ENCODE data around the gene SCIN. TPM values are rescaled to one million over a fixed set of nuclear protein-coding genes. Genes with fewer than 3 reads are reported as not detected.

SCIN gene
- total RNA-seq, 4 donors from 2014 or later = 0.32 to 1.0 (median 0.66) TPM

- Histone ChIP-seq H3K27me3 (no peaks in the 10 kb centered on the region), H3K36me3 (no peaks in the 10 kb centered on the region), H3K27ac (replicated peaks in 1 of 4) (no peak overlapping the region), H3K4me1 (peaks cover 0 to 6% (median 0%) of the 10 kb centered on the region in 4 donors), H3K9me3 (no peaks in the 10 kb centered on the region), H3K4me3 (no peak overlapping the region)
- no peak for TF ChIP-seq EP300 (IDR thresholded peaks at IDR 0.05)
- TF ChIP-seq POLR2AphosphoS5 (IDR thresholded peaks at IDR 0.05) = no peak
- TF ChIP-seq CTCF (IDR thresholded peaks at IDR 0.05) = no peak
- no peak for TF ChIP-seq POLR2A (IDR thresholded peaks at IDR 0.05; ENCODE audit: low read depth)
- no peak for DNase-seq (ENCODE audit: extremely low spot score)
- intact Hi-C loops (cut with DNase I) = no loop called here
- WGBS = 77% methylated on average over 4 of the region's 4 CpGs
Measured at GRCh38 chr7:12648704-12649261, 78.3 kb downstream of the SCIN start.

GRCh38 chr7:12649348-12649747, 78.8 kb downstream of the SCIN start:
- intact Hi-C loops (cut with DNase I) = no loop called here
- H3K27me3 ChIP-seq = no peaks in the 10 kb centered on the region
- peaks cover 0 to 6% (median 0%) of the 10 kb centered on the region in 4 donors for H3K4me1 ChIP-seq
- TF ChIP-seq POLR2A (IDR thresholded peaks at IDR 0.05; ENCODE audit: low read depth) (no peak), EP300 (IDR thresholded peaks at IDR 0.05) (no peak), POLR2AphosphoS5 (IDR thresholded peaks at IDR 0.05) (no peak), CTCF (IDR thresholded peaks at IDR 0.05) (no peak)
- H3K9me3 ChIP-seq = no peaks in the 10 kb centered on the region
- no peak overlapping the region for H3K4me3 ChIP-seq
- H3K27ac ChIP-seq (replicated peaks in 1 of 4) = no peak overlapping the region
- H3K36me3 ChIP-seq = no peaks in the 10 kb centered on the region
- DNase-seq (ENCODE audit: extremely low spot score) = no peak

GRCh38 chr7:12650080-12650479, 79.6 kb downstream of the SCIN start:
- intact Hi-C loops (cut with DNase I) = no loop called here
- DNase-seq (ENCODE audit: extremely low spot score) = no peak
- TF ChIP-seq CTCF (IDR thresholded peaks at IDR 0.05) (no peak), POLR2A (IDR thresholded peaks at IDR 0.05; ENCODE audit: low read depth) (no peak), EP300 (IDR thresholded peaks at IDR 0.05) (no peak), POLR2AphosphoS5 (IDR thresholded peaks at IDR 0.05) (no peak)
- H3K27me3 ChIP-seq = no peaks in the 10 kb centered on the region
- no peaks in the 10 kb centered on the region for H3K36me3 ChIP-seq
- H3K4me3 ChIP-seq = no peak overlapping the region
- 88% methylated on average over 2 of the region's 2 CpGs for WGBS
- H3K27ac ChIP-seq (replicated peaks in 1 of 4) = no peak overlapping the region
- H3K4me1 ChIP-seq = peaks cover 0 to 6% (median 0%) of the 10 kb centered on the region in 4 donors
- no peaks in the 10 kb centered on the region for H3K9me3 ChIP-seq

- WGBS = 73% methylated on average over 3 of the region's 3 CpGs
- H3K9me3 ChIP-seq = no peaks in the 10 kb centered on the region
Measured at GRCh38 chr7:12653110-12653509, 82.6 kb downstream of the SCIN start.

More at GRCh38 chr7:12653110-12653509, 82.6 kb downstream of the SCIN start:
- no peak for DNase-seq (ENCODE audit: extremely low spot score)
- TF ChIP-seq POLR2A (IDR thresholded peaks at IDR 0.05; ENCODE audit: low read depth) = no peak
- TF ChIP-seq EP300 (IDR thresholded peaks at IDR 0.05) = no peak
- TF ChIP-seq CTCF (IDR thresholded peaks at IDR 0.05) = no peak
- TF ChIP-seq POLR2AphosphoS5 (IDR thresholded peaks at IDR 0.05) = no peak
- Histone ChIP-seq H3K4me3 (no peak overlapping the region), H3K4me1 (peaks cover 0 to under 1% (median 0%) of the 10 kb centered on the region in 4 donors), H3K27me3 (no peaks in the 10 kb centered on the region), H3K36me3 (no peaks in the 10 kb centered on the region), H3K27ac (replicated peaks in 1 of 4) (no peak overlapping the region)
- intact Hi-C loops (cut with DNase I) = no loop called here

All from esophagus muscularis mucosa (tissue), 4 donors.